GM08714 (cell line): ENCODE results near the gene DENND5A.

Experiments used
- H3K4me3 ChIP-seq: fragments of 200-500 bp; sonication (Bioruptor generic); 2 replicates; pipeline ENCODE4 v1.5.1; 2014; ENCODE audit warnings: mild to moderate bottlenecking, low read length, inconsistent platforms
- ZNF274 ChIP-seq: IDR thresholded peaks from 2 replicates; pipeline ENCODE4 v1.6.1; 2012; ENCODE audit warnings: mild to moderate bottlenecking, low read depth, low read length

The DENND5A gene

DNA sequence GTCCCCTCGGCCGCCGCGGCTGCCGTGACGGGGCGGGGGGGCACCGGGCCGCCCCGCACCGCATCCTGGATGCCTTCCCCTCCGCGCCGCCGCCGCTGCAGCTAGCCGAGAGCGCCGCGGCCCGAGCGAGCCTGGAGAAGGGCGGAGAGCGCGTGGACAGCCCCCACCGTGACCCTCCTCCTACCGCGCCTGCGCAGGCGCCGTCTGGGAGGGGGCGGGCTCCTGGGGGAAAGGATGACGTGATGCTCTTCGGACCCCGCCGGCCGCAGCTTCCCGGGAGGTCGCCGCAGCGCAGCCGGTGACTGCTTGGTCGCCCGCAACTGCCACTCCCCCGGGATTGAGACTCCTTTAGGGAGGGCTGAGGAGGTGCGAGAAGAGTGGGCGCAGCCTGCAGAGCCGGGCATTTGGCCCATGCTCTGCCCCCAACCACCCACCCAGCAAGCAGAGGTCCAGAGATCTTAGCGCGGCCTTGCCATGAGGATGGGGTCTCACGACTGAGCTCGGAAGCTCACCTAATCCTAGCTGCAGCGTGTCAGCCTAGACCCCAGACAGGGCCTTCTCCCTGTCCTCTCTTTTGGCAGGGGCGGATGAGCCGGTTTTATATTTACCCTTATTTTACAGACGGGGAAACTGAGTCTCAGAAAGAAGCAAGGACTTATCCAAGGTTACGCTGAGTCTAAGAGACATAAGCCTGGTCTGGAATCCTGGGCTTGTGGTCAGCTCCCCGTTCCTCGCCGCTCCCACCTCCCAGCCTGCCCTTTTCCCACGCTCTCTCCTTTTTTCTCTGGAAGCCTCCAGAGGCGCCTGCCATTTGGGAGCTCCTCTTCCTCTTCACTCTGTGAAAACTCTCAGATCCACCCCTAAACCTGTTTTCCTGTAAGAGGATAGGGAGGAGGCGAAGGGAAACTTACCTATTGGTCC lies at the start of gene DENND5A:
DENND5A (minus strand) TSS at position 140 of the 921 bp plus-strand sequence. CDS start 281 bp downstream, outside the sequence.
- H3K4me3 ChIP-seq = peak within 1 kb of the TSS; percentile 81
- no peak for TF ChIP-seq ZNF274

DNA sequence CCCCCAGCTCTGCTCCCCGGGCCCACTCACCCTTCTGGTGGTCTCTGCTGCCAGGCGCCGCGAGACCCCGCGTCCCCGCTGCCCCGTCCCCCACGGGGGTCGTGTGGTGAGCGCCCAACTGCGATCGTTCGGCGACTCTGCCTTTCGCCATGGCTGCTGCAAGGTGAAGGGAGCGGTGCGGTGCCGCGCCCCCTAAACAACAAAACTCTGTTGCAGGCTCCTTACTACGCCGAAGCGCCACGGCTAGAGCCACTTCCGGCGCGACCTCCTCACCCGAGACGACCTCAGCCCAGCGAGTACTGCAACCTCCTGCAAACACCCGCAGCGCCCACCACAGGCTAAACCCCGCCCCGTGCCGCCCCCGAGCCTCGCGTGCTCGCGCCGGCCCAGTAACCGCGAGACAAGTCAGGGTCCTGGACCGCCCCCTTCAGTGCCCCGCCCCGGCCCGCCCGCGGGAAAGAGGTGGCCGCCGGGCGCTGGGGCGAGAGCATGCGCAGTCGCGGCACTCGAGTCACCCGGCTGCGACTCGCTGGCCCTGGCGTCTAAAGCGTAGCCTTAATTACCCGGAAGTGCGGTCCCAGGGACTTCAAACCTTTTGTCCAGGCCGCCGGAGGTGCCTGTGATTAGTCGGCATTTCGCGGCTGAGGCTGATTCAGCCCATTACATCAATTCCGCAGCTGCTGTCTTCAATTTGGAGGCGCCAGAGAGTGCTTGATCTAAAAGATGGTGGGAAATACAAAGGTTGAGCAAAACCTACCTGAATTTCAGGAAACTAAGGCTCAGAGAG lies 49.3 kb upstream of the DENND5A start, which contains the start of gene TMEM41B:
TMEM41B (minus strand) TSS at position 303 of the 787 bp plus-strand sequence; CDS start at position 151, 152 bp downstream.
- peak within 1 kb of the TSS; percentile 86 for H3K4me3 ChIP-seq
- TF ChIP-seq ZNF274 = no peak

DNA sequence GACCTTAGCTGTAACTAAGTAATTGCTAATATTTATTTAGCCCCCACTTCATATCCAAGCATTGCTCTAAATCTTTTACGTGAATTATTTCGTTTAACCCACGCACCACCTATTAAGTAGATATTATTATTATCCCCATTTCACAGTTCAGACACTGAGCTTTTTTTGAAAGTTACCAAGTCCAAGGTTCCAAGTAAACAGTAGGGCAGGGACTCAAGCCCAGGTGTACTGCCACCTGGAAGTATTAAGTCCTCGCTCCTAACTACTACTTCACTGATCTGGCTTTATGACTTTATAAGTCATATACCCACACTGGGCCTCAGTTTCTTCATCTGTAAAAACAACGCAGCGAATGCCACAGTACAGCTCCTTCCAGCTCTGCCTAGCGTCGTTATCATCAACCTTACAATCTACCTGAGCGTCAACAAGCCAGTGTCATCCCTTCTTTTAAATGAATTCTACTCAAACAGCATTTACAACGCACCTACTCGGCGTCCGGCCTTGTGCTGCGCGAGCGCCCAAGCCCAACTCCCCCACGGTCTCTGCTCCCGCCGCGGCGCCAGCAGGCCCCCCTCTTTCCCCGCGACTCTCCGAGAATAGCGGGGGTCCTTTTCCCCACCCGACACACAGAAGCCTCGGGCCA lies 48.6 kb upstream of the DENND5A start:
- no peak for TF ChIP-seq ZNF274
- H3K4me3 ChIP-seq = peak overlapping the region; percentile 86

GRCh38 chr11:9310485-9311090 lies 45.4 kb upstream of the DENND5A start:
- H3K4me3 ChIP-seq = no peak overlapping the region
- TF ChIP-seq ZNF274 = no peak

DNA sequence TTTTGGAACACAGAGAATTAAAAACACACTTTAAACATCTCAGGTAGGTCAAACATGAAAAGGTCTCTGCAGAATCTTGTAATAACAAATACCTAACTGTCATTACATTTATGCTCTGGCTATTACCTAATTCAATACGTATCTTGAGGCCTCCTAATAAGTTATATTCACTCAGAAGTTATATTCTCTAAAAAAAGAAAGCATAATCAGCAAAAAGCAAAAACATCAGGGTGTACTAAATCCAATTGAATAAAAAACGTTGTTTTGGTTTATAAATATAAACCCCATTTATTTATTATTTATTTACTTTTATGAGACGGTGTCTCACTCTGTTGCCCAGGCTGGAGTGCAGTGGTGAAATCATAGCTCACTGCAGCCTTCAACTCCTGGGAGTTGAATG lies 39.0 kb upstream of the DENND5A start:
- H3K4me3 ChIP-seq = no peak overlapping the region
- TF ChIP-seq ZNF274 = no peak

DNA sequence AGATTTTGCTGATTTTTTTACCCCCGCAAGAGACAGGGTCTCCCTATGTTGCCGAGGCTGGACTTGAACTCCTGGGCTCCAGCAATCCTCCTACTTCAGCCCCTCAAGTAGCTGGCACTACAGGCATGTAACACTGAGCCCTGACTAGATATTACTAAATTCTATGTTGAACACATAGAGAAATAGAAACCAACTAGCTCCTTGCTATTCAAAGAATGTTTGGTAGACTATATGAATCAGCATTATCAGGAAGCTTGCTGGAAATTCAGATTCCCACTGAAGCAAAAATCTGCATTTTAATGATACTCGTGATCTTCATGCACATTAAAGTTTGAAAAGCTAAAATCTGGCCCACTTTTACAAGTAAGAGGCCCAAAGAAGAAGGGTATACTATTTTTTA lies 37.3 kb upstream of the DENND5A start:
- no peak for TF ChIP-seq ZNF274
- H3K4me3 ChIP-seq = no peak overlapping the region

- TF ChIP-seq ZNF274 = no peak
- no peak overlapping the region for H3K4me3 ChIP-seq
These were observed 36.6 kb upstream of the DENND5A start for GRCh38 chr11:9301720-9302119.

DNA sequence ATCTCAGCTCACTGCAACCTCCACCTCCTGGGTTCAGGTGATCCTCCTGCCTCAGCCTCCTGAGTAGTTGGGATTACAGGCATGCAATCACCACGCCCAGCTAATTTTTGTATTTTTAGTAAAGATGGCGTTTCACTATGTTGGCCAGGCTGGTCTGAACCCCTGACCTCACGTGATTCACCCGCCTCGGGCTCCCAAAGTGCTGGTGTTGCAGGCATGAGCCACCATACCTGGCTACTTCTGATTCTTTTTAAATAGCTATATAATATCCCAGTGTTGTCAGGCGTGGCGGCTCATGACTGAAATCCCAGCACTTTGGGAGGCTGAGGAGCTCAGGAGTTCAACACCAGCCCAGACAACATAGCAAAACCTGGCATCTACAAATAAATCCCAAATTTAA lies 28.5 kb upstream of the DENND5A start:
- no peak overlapping the region for H3K4me3 ChIP-seq

DNA sequence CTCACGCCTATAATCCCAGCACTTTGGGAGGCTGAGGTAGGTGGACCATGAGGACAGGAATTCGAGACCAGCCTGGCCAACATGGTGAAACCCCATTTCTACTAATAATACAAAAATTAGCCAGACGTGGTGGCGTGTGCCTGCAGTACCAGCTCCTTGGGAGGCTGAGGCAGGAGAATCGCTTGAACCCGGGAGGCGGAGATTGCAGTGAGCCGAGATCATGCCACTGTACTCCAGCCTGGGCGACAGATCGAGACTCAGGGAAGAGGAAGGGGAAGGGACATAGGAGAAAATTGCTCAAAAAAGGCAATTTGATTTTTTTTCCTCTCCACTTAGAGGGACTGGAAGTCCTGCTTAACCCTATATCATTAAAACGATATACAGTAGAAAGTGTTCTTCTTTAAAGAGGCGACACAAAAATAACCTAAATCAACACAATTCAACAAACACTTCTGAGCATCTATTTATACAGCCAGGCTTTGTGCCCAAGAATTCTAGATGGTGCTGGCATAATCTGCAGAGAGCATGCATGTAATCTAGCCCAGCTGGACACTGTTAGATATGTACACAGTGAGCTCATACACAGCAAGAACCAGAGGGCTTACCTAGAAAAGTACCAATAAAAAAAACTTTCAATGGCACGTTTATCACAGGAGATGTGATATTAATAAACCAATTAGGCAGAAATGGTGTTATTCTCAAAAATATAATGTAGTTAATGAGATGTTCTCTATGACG lies 20.9 kb upstream of the DENND5A start:
- TF ChIP-seq ZNF274 = no peak
- H3K4me3 ChIP-seq = no peak overlapping the region

More for the DNA sequence above, 28.5 kb upstream of the DENND5A start:
- no peak for TF ChIP-seq ZNF274

GRCh38 chr11:9280655-9281301 lies 15.6 kb upstream of the DENND5A start:
- peak overlapping the region; percentile 19; the same call in 1 of the 2 replicates for H3K4me3 ChIP-seq
- TF ChIP-seq ZNF274 = no peak

GRCh38 chr11:9277176-9277575 lies 12.0 kb upstream of the DENND5A start:
- TF ChIP-seq ZNF274 = no peak
- H3K4me3 ChIP-seq = no peak overlapping the region

DNA sequence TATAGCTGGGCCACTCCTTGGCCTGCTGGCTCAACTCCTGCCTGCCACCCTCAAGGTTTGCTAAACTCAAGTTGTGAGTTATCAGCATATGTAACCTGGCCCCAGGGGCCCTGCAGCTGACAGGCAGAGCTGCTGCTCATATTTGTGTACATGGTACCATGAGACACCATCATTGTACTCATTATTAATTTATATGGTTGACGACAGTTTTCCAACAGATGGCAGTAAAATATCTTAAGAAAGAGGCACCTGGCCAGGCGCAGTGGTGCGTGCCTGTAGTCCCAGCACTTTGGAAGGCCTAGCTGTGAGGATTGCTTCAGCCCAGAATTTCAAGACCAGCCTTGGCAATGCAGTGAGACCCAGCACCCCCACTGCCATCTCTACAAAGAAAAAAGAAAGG lies 11.4 kb upstream of the DENND5A start:
- H3K4me3 ChIP-seq = no peak overlapping the region
- no peak for TF ChIP-seq ZNF274

DNA sequence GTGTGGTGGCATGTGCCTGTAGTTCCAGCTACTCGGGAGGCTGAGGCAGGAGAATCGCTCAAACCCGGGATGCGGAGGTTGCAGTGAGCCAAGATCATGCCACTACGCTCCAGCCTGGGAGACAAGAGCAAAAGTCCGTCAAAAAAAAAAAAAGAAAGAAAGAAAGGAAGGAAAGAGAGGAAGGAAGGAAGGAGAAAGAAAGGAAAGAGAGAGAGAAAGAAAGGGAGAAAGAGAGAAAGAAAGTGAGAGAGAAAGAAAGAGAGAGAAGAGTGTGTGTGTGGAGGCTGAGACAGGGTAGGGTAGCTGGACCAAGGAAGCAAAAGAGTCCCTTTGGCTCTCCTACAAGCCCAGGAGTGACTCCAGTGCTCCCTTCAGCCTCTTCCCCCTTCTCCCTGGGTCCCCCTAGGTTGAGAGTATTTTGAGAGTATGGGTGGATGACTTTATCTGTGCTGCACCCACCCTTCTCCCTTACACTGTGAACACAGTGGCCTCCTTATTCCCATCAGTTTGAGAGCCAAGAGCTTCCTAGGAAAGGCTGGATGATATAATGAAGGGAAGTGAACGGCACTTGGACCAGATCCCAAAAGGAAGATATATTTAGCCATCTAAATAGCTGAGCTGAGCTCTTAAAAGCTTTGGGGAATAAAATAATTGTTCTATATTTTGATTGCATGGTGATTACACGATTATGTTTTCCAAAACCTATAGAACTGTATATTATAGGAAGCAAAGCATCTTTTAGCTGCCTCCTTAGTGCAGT lies 9.5 kb upstream of the DENND5A start:
- H3K4me3 ChIP-seq = no peak overlapping the region
- TF ChIP-seq ZNF274 = no peak
